ENCODE results near the gene CYP3A5. TPM values are rescaled to one million over a fixed set of nuclear protein-coding genes. Genes with fewer than 3 reads are reported as not detected.

The CYP3A5 gene
- total and polyA plus RNA-seq, 2 of the 13 experiments (the other 11 are each of a cell fraction or from before 2014, with no cell fraction given) = 5.7 to 9.3 TPM

GRCh38 chr7:99616359-99617191 is 63.2 kb downstream of the CYP3A5 start, which contains the start of gene ZSCAN25 (continued):
- TF ChIP-seq ZFY (CRISPR knock-in tag; IDR thresholded peaks at IDR 0.05) (peak; percentile 99), MLLT10 (CRISPR knock-in tag; IDR thresholded peaks at IDR 0.05) (no peak), MED8 (CRISPR knock-in tag; IDR thresholded peaks at IDR 0.05; ENCODE audit: insufficient replicate concordance) (peak; percentile 91), ZSCAN29 (CRISPR knock-in tag; conservative IDR thresholded peaks at IDR 0.05) (peak; percentile 62; the same call in 1 of the 2 replicates), PAXIP1 (CRISPR knock-in tag; conservative IDR thresholded peaks at IDR 0.05) (peak; percentile 78), ZBTB43 (CRISPR knock-in tag; conservative IDR thresholded peaks at IDR 0.05) (peak; percentile 81), PHF5A (CRISPR knock-in tag; IDR thresholded peaks at IDR 0.05; ENCODE audit: low read depth, unreplicated experiment) (no peak), ZNF83 (CRISPR knock-in tag; IDR thresholded peaks at IDR 0.05; ENCODE audit: borderline replicate concordance) (0 out of 2 replicates have a peak, but pooled peaks have one; percentile 53), EEA1 (CRISPR knock-in tag; IDR thresholded peaks at IDR 0.05; ENCODE audit: borderline replicate concordance) (peak; percentile 53; the same call in 1 of the 2 replicates), RFXAP (CRISPR knock-in tag; IDR thresholded peaks at IDR 0.05; ENCODE audit: borderline replicate concordance) (peak; percentile 72), NRL (CRISPR knock-in tag; IDR thresholded peaks at IDR 0.05; ENCODE audit: borderline replicate concordance) (peak; percentile 82), KAT8 (CRISPR knock-in tag; IDR thresholded peaks at IDR 0.05) (peak; percentile 98), HES4 (CRISPR knock-in tag; IDR thresholded peaks at IDR 0.05; ENCODE audit: borderline replicate concordance) (no peak; the same call in 1 of the 2 replicates), SALL2 (CRISPR knock-in tag; IDR thresholded peaks at IDR 0.05) (peak; percentile 92), ZSCAN31 (CRISPR knock-in tag; IDR thresholded peaks at IDR 0.05; ENCODE audit: low read depth) (peak; percentile 85), ZNF350 (CRISPR knock-in tag; IDR thresholded peaks at IDR 0.05; ENCODE audit: borderline replicate concordance, low read depth) (peak; percentile 91), ZNF143 (CRISPR knock-in tag; IDR thresholded peaks at IDR 0.05) (peak; percentile 54), ZNF503 (CRISPR knock-in tag; IDR thresholded peaks at IDR 0.05) (peak; percentile 70; the same call in 1 of the 2 replicates), TBP (CRISPR knock-in tag; IDR thresholded peaks at IDR 0.05) (no peak), GPBP1L1 (CRISPR knock-in tag; IDR thresholded peaks at IDR 0.05) (no peak), YY1 (IDR thresholded peaks at IDR 0.05; ENCODE audit: insufficient read depth, insufficient replicate concordance, low read depth, low read length) (peak; percentile 28)

Measured in HepG2 (cell line).